CD8-positive, alpha-beta memory T cell (primary cell): ENCODE measurements around the gene FLT3. TPM values are rescaled to one million over a fixed set of nuclear protein-coding genes. Genes with fewer than 3 reads are reported as not detected.
"Not testable (repeated sequence)": the region's sequence is repeated elsewhere in the genome, so short reads cannot be mapped to it uniquely, and the experiment has no call there.

ENCODE experiments used
- CTCF ChIA-PET: fragments of 350-600 bp; sonication (Branson Sonifier 250); formaldehyde crosslinking; loops from one replicate; lab custom pipeline; 2021; ENCODE audit warnings: antibody characterized with exemption; lab: Charles Lee
- POLR2A ChIA-PET: fragments of 350-600 bp; sonication (Branson Sonifier 250); formaldehyde crosslinking; loops from one replicate; lab custom pipeline; 2021; ENCODE audit warnings: antibody characterized with exemption; lab: Charles Lee
- DNase-seq, 5 donors: peaks; one replicate each; pipeline versions ENCODE4 v3.0.0 to v3.0.0-alpha.2; 2020 to 2022; ENCODE audit warnings: mixed read lengths in 1 of 5
- H3K27ac ChIP-seq: one replicate; pipeline ENCODE4 v1.7.0; 2013; ENCODE audit warnings: low read depth, mild to moderate bottlenecking, low read length, moderate library complexity
- H3K27me3 ChIP-seq: 2 replicates; pipeline ENCODE4 v1.7.0; 2013; ENCODE audit warnings: low read length, mild to moderate bottlenecking; ENCODE audit not compliant: insufficient read depth, poor library complexity, severe bottlenecking
- H3K36me3 ChIP-seq: 2 replicates; pipeline ENCODE4 v1.7.0; 2013; ENCODE audit warnings: mild to moderate bottlenecking, low read length, moderate library complexity; ENCODE audit not compliant: insufficient read depth
- H3K4me1 ChIP-seq: 2 replicates; pipeline ENCODE4 v1.7.0; 2013; ENCODE audit warnings: mild to moderate bottlenecking, low read length, moderate library complexity; ENCODE audit not compliant: insufficient read depth
- H3K4me3 ChIP-seq: 2 replicates; pipeline ENCODE4 v1.7.0; 2013; ENCODE audit warnings: mild to moderate bottlenecking, low read length
- H3K9me3 ChIP-seq: 2 replicates; pipeline ENCODE4 v1.7.0; 2013; ENCODE audit warnings: mild to moderate bottlenecking, low read length
- H3K27ac Mint-ChIP-seq, 8 donors: one replicate each; pipeline ENCODE4 v1.8.0; 2020 to 2021; ENCODE audit warnings: mixed read lengths in 8 of 8, mild to moderate bottlenecking in 6 of 8, inconsistent platforms in 3 of 8, moderate library complexity in 3 of 8
- H3K27me3 Mint-ChIP-seq, 2 donors: one replicate each; pipeline ENCODE4 v1.8.0; 2020 to 2021; ENCODE audit warnings: mixed read lengths in 2 of 2, mild to moderate bottlenecking in 1 of 2, moderate library complexity in 1 of 2
- H3K36me3 Mint-ChIP-seq, 3 donors: one replicate each; pipeline ENCODE4 v1.8.0; 2020 to 2021; ENCODE audit warnings: mixed read lengths in 3 of 3, inconsistent platforms in 1 of 3, mild to moderate bottlenecking in 1 of 3
- H3K4me1 Mint-ChIP-seq, 3 donors: one replicate each; pipeline ENCODE4 v1.8.0; 2020 to 2021; ENCODE audit warnings: mixed read lengths in 3 of 3, inconsistent platforms in 1 of 3, mild to moderate bottlenecking in 1 of 3
- H3K4me3 Mint-ChIP-seq, 7 donors: one replicate each; pipeline ENCODE4 v1.8.0; 2020 to 2021; ENCODE audit warnings: mixed read lengths in 7 of 7, mild to moderate bottlenecking in 6 of 7, moderate library complexity in 4 of 7, inconsistent platforms in 2 of 7
- H3K9me3 Mint-ChIP-seq, 5 donors: one replicate each; pipeline ENCODE4 v1.8.0; 2020 to 2022; ENCODE audit warnings: mixed read lengths in 5 of 5, mild to moderate bottlenecking in 3 of 5, moderate library complexity in 2 of 5, inconsistent platforms in 1 of 5
- polyA plus RNA-seq: library from polyadenylated mRNA; unstranded; fragments of 300-500 nt; fragmentation: Illumina TruSeq; gene quantifications from one replicate; pipeline ENCODE4 v1.2.3, GENCODE V29; 2021
- total RNA-seq, 2 experiments: library from RNA; stranded (reverse); gene quantifications; one replicate each; pipeline ENCODE4 v1.2.3, GENCODE V29; 2021

Gene FLT3
- under 1 TPM in 1 of 2 experiments, not detected in 1; 0.07 TPM for total RNA-seq
- polyA plus RNA-seq, result not detected

DNA sequence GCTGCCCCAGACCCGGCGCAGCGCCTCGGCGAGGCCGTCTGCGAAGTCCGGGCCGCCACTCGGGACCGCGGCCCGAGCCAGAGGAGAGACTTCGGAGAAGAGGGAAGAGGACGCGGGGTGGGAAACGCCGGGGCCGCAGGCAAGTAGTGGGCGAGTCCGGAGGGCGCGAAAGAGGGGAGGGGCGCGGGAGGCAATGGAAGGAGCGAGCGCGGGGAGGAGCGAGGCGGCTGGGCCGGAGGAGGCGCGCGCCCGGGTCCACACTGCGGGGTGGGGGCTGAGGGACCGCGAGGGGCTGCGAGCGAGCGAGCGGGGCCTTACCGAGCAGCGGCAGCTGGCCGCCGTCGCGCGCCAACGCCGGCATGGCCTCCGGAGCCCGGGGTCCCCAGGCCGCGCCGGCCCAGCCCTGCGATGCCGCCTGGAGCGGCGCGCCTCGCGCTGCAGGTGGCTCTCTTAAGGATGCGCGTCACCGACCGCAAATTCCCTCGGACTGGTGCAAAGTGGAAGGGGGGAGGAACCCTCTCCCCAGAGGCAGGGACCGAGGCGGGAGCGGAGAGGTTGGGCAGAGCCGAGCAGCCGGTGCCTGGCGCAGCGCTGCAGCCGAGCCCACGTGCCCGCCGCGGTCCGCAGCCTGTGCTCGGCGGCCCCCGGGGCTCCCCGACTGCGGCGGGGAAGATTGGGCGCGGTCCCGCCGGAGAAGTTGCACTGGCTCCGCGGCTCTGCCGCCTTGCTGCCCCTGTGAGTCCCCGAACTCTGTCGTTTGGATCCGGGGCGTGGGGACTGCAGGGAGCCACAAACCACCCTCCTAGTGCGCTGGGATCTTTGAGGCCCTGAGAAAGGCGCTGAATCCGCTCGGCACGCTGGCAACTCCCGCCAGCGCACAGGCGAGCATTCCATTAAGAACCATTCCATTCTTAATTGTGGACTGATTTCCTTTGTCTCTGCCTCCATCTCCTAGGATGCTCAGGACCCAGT, at the start of gene FLT3:
Gene FLT3, minus strand, starts transcription at position 427 of the 972 bp plus-strand sequence. Its CDS starts 66 bp downstream, at position 361.
- H3K4me1 ChIP-seq, result peaks cover 7% of the 10 kb centered on the region
- Mint-ChIP-seq H3K4me1 (peaks cover 4 to 11% (median 7%) of the 10 kb centered on the region in 3 donors), H3K36me3 (no peaks in the 10 kb centered on the region), H3K4me3 (peak within 1 kb of the TSS; percentile 62 to 86 (median 70)), H3K27me3 (peaks cover 45 to 67% of the 10 kb centered on the region in 2 donors), H3K9me3 (peaks cover 0 to 4% (median 0%) of the 10 kb centered on the region in 5 donors), H3K27ac (peak within 1 kb of the TSS in 3 of 8 donors; percentile 26 to 58 (median 43))
- CTCF ChIA-PET, result no interaction called here
- H3K9me3 ChIP-seq, result no peaks in the 10 kb centered on the region
- POLR2A ChIA-PET, result no interaction called here
- H3K27me3 ChIP-seq, result peaks cover 25% of the 10 kb centered on the region
- no peak within 1 kb of the TSS for H3K4me3 ChIP-seq
- H3K27ac ChIP-seq, result no peak within 1 kb of the TSS
- no peaks in the 10 kb centered on the region for H3K36me3 ChIP-seq
- peak in 4 of 5 donors; percentile 2 to 19 (median 10) for DNase-seq

DNA sequence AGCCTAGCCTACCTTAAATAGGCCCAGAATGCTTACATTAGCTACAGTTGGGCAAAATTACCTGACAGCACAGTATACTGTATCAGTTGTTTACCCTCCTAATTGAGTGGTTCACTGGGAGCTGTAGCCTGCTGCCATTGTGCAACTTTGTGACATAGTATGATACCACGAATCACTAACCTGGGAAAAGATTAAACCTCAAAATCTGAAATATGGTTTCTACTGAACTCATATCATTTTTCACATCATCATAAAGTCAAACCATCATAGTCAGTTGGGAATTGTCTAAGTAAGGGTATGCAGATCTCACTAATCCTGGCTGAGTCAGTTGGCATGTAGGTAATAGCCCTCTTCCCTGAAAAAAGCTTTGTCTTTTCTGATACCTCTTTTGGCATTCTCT, 47.1 kb upstream of the FLT3 start:
- no peaks in the 10 kb centered on the region for H3K36me3 ChIP-seq
- peaks cover 51% of the 10 kb centered on the region for H3K4me1 ChIP-seq
- DNase-seq, result no peak
- peak overlapping the region in 1 of 8 donors; percentile 27 for H3K27ac Mint-ChIP-seq
- H3K9me3 ChIP-seq, result no peaks in the 10 kb centered on the region
- H3K27ac ChIP-seq, result no peak overlapping the region
- no peaks in the 10 kb centered on the region for H3K27me3 Mint-ChIP-seq
- no peaks in the 10 kb centered on the region for H3K27me3 ChIP-seq
- POLR2A ChIA-PET, result interaction anchor here (1.0 kb wide), 1 partner anchor 8 kb away, joined by 3 read pairs; no protein-coding TSS in a partner anchor
- CTCF ChIA-PET, result no interaction called here
- peaks cover 0 to 31% (median 5%) of the 10 kb centered on the region in 3 donors for H3K36me3 Mint-ChIP-seq
- peak overlapping the region in 1 of 7 donors; percentile 8 for H3K4me3 Mint-ChIP-seq
- H3K9me3 Mint-ChIP-seq, result no peaks in the 10 kb centered on the region
- peaks cover 58 to 86% (median 80%) of the 10 kb centered on the region in 3 donors for H3K4me1 Mint-ChIP-seq
- no peak overlapping the region for H3K4me3 ChIP-seq

DNA sequence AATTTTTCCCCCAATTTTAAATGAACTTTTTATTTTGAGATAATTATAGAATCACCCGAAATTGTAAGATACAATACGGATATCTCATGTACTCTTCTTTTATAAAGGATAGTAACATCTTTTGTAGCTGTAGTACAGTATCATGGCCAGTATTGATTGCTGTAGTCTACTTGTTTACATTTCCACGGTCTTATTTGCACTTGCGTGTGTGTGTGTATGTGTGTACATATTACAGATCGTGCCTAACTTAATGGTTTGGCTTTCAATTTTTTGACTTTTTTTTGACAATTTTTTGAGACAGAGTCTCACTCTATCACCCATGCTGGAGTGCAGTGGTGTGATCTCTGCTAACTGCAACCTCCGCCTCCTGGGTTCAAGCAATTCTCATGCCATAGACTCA, 44.7 kb upstream of the FLT3 start:
- Histone ChIP-seq H3K27ac (no peak overlapping the region), H3K4me3 (no peak overlapping the region), H3K27me3 (no peaks in the 10 kb centered on the region), H3K36me3 (no peaks in the 10 kb centered on the region), H3K4me1 (peaks cover 59% of the 10 kb centered on the region), H3K9me3 (no peaks in the 10 kb centered on the region)
- Mint-ChIP-seq H3K4me1 (peaks cover 65 to 87% (median 79%) of the 10 kb centered on the region in 3 donors), H3K27ac (no peak overlapping the region), H3K27me3 (peaks cover 0 to 2% of the 10 kb centered on the region in 2 donors), H3K9me3 (no peaks in the 10 kb centered on the region), H3K36me3 (peaks cover 0 to 29% (median 2%) of the 10 kb centered on the region in 3 donors), H3K4me3 (no peak overlapping the region)
- no peak for DNase-seq
- ChIA-PET POLR2A (interaction anchor here (0.6 kb wide), 1 partner anchor 158 kb away, joined by 3 read pairs; no protein-coding TSS in a partner anchor), CTCF (no interaction called here)

DNA sequence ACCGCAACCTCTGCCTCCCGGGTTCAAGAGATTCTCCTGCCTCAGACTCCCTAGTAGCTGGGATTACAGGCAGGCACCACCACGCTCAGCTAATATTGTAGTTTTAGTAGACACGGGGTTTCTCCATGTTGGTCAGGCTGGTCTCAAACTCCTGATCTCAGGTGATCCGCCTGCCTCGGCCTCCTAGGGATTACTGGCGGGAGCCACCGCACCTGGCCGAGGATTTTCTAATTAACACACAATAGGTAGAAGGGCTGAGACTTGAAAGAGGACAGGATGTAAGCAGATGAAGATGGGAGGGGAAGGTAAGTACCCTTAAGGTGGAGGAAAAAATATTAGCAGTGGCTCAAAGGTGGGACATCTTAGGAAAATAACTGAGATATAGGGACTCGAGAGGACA, 41.2 kb upstream of the FLT3 start:
- Mint-ChIP-seq H3K4me3 (peak overlapping the region; percentile 32 to 77 (median 73)), H3K27ac (peak overlapping the region; percentile 4 to 93 (median 35)), H3K36me3 (peaks cover 0 to 22% (median 0%) of the 10 kb centered on the region in 3 donors), H3K4me1 (peaks cover 56 to 73% (median 66%) of the 10 kb centered on the region in 3 donors)
- H3K27me3 ChIP-seq, H3K27me3 Mint-ChIP-seq, H3K36me3 ChIP-seq, H3K9me3 Mint-ChIP-seq, DNase-seq, H3K27ac ChIP-seq, POLR2A ChIA-PET, H3K9me3 ChIP-seq: not testable (repeated sequence)
- Histone ChIP-seq H3K4me1 (peaks cover 43% of the 10 kb centered on the region), H3K4me3 (peak overlapping the region; percentile 16)
- CTCF ChIA-PET, result interaction anchor here (0.7 kb wide), 1 partner anchor 1933 kb away, joined by 3 read pairs; no protein-coding TSS in a partner anchor

DNA sequence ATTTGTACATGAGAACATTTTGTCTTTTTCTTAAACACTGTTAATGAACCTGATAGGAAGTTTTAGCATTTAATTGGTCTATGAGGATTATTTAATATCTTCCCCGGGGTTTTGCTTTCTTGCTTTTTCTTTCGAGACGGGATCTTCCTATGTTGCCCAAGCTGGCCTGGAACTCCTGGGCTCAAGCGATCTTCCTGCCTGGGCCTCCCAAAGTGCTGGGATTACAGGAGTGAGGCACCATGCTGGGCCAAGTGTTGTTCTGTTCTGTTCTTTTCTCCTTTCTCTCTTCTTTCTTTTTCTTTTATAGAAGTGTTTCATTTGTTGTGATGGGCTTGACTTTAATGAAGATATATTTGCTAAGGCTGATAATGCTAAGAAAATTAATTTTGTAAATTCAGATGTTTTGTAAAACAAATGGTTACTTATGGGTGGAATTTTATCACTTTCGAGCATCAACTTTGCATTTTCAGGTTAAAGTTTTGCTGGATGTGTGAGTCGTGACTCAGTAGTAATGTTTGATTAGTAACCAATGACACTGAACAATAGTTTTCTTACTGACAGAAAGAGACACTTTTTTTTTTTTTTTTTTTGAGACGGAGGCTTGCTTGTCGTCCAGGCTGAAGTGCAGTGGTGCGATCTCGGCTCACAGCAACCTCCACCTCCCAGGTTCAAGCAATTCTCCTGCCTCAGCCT, 40.2 kb upstream of the FLT3 start:
- CTCF ChIA-PET, result interaction anchor here (0.6 kb wide), 1 partner anchor 17 kb away, joined by 3 read pairs; no protein-coding TSS in a partner anchor

DNA sequence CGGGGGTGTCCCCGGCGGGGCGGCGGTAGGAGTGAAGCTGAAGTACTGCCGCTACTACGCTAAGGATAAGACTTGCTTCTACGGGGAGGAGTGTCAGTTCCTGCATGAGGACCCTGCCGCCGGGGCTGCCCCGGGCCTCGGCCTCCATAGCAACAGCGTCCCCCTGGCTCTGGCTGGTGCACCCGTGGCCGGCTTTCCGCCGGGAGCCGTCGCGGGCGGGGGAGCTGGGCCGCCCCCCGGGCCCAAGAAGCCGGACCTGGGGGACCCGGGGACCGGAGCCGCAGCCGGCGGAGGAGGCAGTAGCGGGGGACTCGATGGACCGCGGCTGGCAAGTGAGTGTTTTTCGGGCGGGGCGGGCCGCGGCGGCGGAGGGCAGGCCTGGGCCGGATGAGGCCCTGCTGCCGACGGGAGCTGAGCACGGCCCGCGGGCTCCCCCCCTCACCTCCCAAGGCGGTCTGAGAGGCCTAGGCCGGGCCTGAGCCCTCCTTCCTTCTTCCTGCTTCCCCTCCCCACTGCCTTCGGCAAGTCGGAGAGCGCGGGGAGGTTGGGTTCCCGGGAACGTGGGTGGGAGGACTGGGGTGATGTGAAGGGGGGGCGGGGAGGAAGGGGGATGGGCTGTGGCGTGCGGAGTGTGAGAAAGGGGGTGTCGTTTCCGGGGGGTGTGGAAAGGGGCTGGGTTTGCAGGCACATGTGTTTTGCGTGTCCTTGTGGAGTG, 38.5 kb upstream of the FLT3 start:
- Mint-ChIP-seq H3K9me3 (no peaks in the 10 kb centered on the region), H3K36me3 (peaks cover 0 to 11% (median 0%) of the 10 kb centered on the region in 3 donors), H3K27ac (peak overlapping the region; percentile 83 to 98 (median 94)), H3K4me1 (peaks cover 48 to 62% (median 59%) of the 10 kb centered on the region in 3 donors), H3K27me3 (peaks cover 0 to 4% of the 10 kb centered on the region in 2 donors), H3K4me3 (peak overlapping the region; percentile 92 to 98 (median 93))
- peak overlapping the region; percentile 81 for H3K4me3 ChIP-seq
- H3K4me1 ChIP-seq, result peaks cover 42% of the 10 kb centered on the region
- H3K9me3 ChIP-seq, result no peaks in the 10 kb centered on the region
- no peaks in the 10 kb centered on the region for H3K27me3 ChIP-seq
- DNase-seq, result peak; percentile 78 to 93 (median 84)
- H3K27ac ChIP-seq, result peak overlapping the region; percentile 88
- ChIA-PET CTCF (no interaction called here), POLR2A (interaction anchor here (1.0 to 1.9 kb wide), 3 partner anchors 520 to 713 kb away, joined by 4 to 8 read pairs (median 7); partner anchors contain the start of gene POMP)
- H3K36me3 ChIP-seq, result no peaks in the 10 kb centered on the region

More for the DNA sequence above, 40.2 kb upstream of the FLT3 start:
- Histone ChIP-seq H3K27ac (peak overlapping the region; percentile 88), H3K27me3 (no peaks in the 10 kb centered on the region), H3K4me1 (peaks cover 42% of the 10 kb centered on the region), H3K9me3 (no peaks in the 10 kb centered on the region), H3K4me3 (peak overlapping the region; percentile 81), H3K36me3 (no peaks in the 10 kb centered on the region)
- H3K9me3 Mint-ChIP-seq, result no peaks in the 10 kb centered on the region
- H3K27me3 Mint-ChIP-seq, result peaks cover 0 to 4% of the 10 kb centered on the region in 2 donors
- peaks cover 51 to 71% (median 65%) of the 10 kb centered on the region in 3 donors for H3K4me1 Mint-ChIP-seq
- no peak for DNase-seq
- peak overlapping the region in 7 of 8 donors; percentile 90 to 98 (median 95) for H3K27ac Mint-ChIP-seq
- peak overlapping the region; percentile 92 to 98 (median 93) for H3K4me3 Mint-ChIP-seq
- POLR2A ChIA-PET, result no interaction called here
- H3K36me3 Mint-ChIP-seq, result peaks cover 0 to 17% (median 0%) of the 10 kb centered on the region in 3 donors
